Panc1 (cell line): ENCODE data around the gene SSH3.
A peak's percentile ranks its signal among the peaks of the same experiment; 100 is the strongest.

Source experiments
- POLR2AphosphoS5 ChIP-seq: IDR thresholded peaks from 2 replicates; pipeline ENCODE4 v1.6.1; 2012; ENCODE audit warnings: mild to moderate bottlenecking, low read depth, low read length, moderate library complexity
- SIN3A ChIP-seq: IDR thresholded peaks from 2 replicates; pipeline ENCODE4 v1.6.1; 2012; ENCODE audit warnings: low read depth, mild to moderate bottlenecking, low read length, moderate library complexity, borderline replicate concordance; ENCODE audit not compliant: insufficient read depth
- TF ChIP-seq, protein P1 (sequence below): fragments of 450-650 bp; IDR thresholded peaks from 2 replicates; pipeline ENCODE4 v1.5.1; 2017; ENCODE audit warnings: mild to moderate bottlenecking

DNA sequence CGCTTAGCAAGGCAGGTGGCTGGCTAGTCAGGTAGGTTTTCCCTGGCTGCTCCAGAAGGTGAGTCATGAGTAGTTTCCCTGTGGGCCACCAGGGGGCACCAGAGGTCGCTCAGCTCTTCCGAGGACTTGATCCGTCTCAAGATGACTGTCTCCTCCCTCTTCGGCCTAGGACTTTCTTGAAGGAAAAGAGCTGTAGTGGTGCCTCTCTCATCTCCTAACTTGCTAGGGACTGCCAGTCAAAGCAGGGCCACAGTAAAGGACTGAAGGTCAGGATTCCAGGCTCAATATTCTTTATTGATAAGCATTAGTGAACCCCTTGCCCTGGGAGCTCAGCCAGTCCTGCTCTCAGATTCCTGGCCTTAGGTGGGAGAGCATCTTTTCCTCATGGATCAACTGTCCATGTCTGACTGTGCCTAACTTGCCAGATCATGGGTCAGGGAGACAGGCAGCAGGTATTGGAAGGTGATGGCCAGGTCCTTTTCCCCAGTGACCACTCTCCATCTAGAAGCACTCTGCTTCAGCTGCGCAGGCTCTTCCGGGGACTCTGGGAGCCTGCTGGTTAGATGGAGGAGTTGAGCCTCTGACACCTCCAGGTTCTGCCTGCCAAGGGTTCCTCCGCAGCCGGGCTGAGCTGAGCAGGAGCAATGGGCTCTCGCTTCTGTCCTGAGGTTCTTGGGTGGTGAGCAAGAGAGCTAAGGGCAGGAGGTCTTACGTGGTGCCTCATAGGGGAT, 48.1 kb downstream of the SSH3 start:
- TF ChIP-seq, protein P1, sequence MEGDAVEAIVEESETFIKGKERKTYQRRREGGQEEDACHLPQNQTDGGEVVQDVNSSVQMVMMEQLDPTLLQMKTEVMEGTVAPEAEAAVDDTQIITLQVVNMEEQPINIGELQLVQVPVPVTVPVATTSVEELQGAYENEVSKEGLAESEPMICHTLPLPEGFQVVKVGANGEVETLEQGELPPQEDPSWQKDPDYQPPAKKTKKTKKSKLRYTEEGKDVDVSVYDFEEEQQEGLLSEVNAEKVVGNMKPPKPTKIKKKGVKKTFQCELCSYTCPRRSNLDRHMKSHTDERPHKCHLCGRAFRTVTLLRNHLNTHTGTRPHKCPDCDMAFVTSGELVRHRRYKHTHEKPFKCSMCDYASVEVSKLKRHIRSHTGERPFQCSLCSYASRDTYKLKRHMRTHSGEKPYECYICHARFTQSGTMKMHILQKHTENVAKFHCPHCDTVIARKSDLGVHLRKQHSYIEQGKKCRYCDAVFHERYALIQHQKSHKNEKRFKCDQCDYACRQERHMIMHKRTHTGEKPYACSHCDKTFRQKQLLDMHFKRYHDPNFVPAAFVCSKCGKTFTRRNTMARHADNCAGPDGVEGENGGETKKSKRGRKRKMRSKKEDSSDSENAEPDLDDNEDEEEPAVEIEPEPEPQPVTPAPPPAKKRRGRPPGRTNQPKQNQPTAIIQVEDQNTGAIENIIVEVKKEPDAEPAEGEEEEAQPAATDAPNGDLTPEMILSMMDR, result peak; percentile 99
- TF ChIP-seq SIN3A (no peak), POLR2AphosphoS5 (peak; percentile 34; the same call in 1 of the 2 replicates)
